ENCODE results near the gene PBRM1.

DNA sequence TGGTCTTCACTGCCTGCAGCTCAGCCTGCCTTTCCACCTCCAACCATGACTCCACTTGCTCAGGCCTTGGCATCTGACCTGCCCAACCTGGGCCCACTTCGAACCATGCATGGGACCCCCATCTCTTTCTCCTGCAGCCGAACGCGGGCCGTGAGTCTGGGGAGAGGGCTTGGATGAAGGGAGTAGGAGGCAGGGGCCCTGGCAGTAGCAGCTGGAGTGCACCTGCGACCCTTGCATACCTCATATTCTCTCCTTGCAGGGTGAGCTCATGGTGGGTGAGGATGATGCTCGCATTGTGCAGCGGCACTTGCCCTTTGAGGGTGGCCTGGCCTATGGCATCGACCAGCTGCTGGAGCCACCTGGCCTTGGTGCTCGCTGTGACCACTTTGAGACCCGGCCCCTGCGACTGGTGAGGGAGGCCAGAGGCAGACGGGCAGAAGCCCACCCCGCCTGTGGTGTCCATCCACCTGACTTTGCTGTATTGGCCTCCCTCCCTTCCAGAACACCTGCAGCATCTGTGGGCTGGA, 165.5 kb downstream of the PBRM1 start:
- TF ChIP-seq, protein P1, sequence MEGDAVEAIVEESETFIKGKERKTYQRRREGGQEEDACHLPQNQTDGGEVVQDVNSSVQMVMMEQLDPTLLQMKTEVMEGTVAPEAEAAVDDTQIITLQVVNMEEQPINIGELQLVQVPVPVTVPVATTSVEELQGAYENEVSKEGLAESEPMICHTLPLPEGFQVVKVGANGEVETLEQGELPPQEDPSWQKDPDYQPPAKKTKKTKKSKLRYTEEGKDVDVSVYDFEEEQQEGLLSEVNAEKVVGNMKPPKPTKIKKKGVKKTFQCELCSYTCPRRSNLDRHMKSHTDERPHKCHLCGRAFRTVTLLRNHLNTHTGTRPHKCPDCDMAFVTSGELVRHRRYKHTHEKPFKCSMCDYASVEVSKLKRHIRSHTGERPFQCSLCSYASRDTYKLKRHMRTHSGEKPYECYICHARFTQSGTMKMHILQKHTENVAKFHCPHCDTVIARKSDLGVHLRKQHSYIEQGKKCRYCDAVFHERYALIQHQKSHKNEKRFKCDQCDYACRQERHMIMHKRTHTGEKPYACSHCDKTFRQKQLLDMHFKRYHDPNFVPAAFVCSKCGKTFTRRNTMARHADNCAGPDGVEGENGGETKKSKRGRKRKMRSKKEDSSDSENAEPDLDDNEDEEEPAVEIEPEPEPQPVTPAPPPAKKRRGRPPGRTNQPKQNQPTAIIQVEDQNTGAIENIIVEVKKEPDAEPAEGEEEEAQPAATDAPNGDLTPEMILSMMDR (IDR thresholded peaks at IDR 0.05): no peak
- no peak for TF ChIP-seq POLR2A (IDR thresholded peaks at IDR 0.05)
